Spleen (tissue), 11 donors: ENCODE results near the gene APRT. TPM values are rescaled to one million over a fixed set of nuclear protein-coding genes. Genes with fewer than 3 reads are reported as not detected.

Experiments
- DNase-seq: peaks from one replicate; pipeline ENCODE4 v3.0.0-alpha.2; 2020
- H3K27ac ChIP-seq, 8 donors: fragments of 200-600 bp; sonication (generic) in 7 of 8; 1 replicate in 4 of 8; 2 replicates in 4 of 8; pipeline versions ENCODE4 v1.5.0 to v1.8.0; 2016 to 2021; ENCODE audit warnings: inconsistent platforms in 4 of 8, mild to moderate bottlenecking in 4 of 8, moderate library complexity in 1 of 8
- H3K27me3 ChIP-seq, 7 donors: fragments of 200-600 bp; sonication (generic) in 6 of 7; replicated peaks in 1 of 7; 1 replicate in 4 of 7; 2 replicates in 3 of 7; pipeline versions ENCODE4 v1.5.0 to v1.8.0; 2016 to 2021; ENCODE audit warnings: inconsistent platforms in 3 of 7, mild to moderate bottlenecking in 1 of 7
- H3K36me3 ChIP-seq, 6 donors: fragments of 200-600 bp; sonication (generic) in 5 of 6; 1 replicate in 4 of 6; 2 replicates in 2 of 6; pipeline versions ENCODE4 v1.5.0 to v1.8.0; 2016 to 2021; ENCODE audit warnings: inconsistent platforms in 2 of 6
- H3K4me1 ChIP-seq, 6 donors: fragments of 200-600 bp; sonication (generic) in 5 of 6; 1 replicate in 3 of 6; 2 replicates in 3 of 6; pipeline versions ENCODE4 v1.5.0 to v1.8.0; 2016 to 2021; ENCODE audit warnings: inconsistent platforms in 3 of 6
- H3K4me3 ChIP-seq, 8 donors: fragments of 200-600 bp; sonication (generic) in 7 of 8; 1 replicate in 4 of 8; 2 replicates in 4 of 8; pipeline versions ENCODE4 v1.5.0 to v1.8.0; 2016 to 2021; ENCODE audit warnings: inconsistent platforms in 4 of 8, mild to moderate bottlenecking in 4 of 8, moderate library complexity in 2 of 8
- H3K9me3 ChIP-seq, 8 donors: fragments of 200-600 bp; sonication (generic) in 7 of 8; 1 replicate in 4 of 8; 2 replicates in 4 of 8; pipeline versions ENCODE4 v1.5.0 to v1.8.0; 2016 to 2021; ENCODE audit warnings: inconsistent platforms in 4 of 8
- CTCF ChIP-seq, 11 experiments: fragments of 200-600 bp in 7 of 11; fragments of 450-650 bp in 4 of 11; sonication (generic) in 4 of 11; IDR thresholded peaks in 8 of 11; conservative IDR thresholded peaks in 3 of 11; 1 replicate in 7 of 11; 2 replicates in 4 of 11; pipeline versions ENCODE4 v1.4.0 to v1.8.0; 2016 to 2021; ENCODE audit warnings: antibody characterized with exemption in 11 of 11, inconsistent platforms in 4 of 11, mild to moderate bottlenecking in 1 of 11
- POLR2A ChIP-seq, 3 donors: fragments of 450-650 bp; IDR thresholded peaks; one replicate each; pipeline ENCODE4 v1.5.1; 2017; ENCODE audit warnings: antibody characterized with exemption in 3 of 3, mild to moderate bottlenecking in 1 of 3
- POLR2AphosphoS5 ChIP-seq, 3 donors: sonication (generic); formaldehyde crosslinking; IDR thresholded peaks; one replicate each; pipeline ENCODE4 v1.5.1; 2017; ENCODE audit warnings: antibody characterized with exemption in 3 of 3
- WGBS, 5 donors: extraction: QIAGEN DNeasy Blood & Tissue Kit in 3 of 5; methylation state at CpG; one replicate each; pipeline versions ENCODE4 v1.1.5 to v1.1.7; 2013 to 2018; 5-methylcytosine and 5-hydroxymethylcytosine counted together
- intact Hi-C: fragments of 100-400 bp; cut with DNase I; formaldehyde crosslinking; loops from one replicate; pipeline ENCODE4 v1.15.0; 2023; ENCODE audit warnings: low total_unique reads
- polyA plus RNA-seq, 3 donors: library from polyadenylated mRNA; stranded (reverse); fragments of 200-250 nt; gene quantifications; one replicate each; pipeline ENCODE4 v1.2.1, GENCODE V29; 2013
- total RNA-seq, 7 donors: library from RNA; depleted of rRNA in 3 of 7; stranded (reverse); fragments of >200 nt in 3 of 7; fragmentation: NEBNext Ultra II Directional in 4 of 7; extraction: Animal tissue kit (Norgen Biotek cat#: 25700) in 4 of 7; gene quantifications; one replicate each; pipeline versions ENCODE4 v1.1.0 to v1.2.1, GENCODE V29; 2016 to 2021
- donor health status: healthy with polysubstance abuse.
- donor health status: DM: no; HTN: no; CAD: no; lungs with moderate emphysema.
- donor health status: DM: no; HTN: no; CAD: no.
- donor health status: Bipolar disorder and iron deficiency.
- donor health status: healthy.
- donor health status: DM: no; HTN: no; CAD: no.
- donor health status: DM: yes; HTN: yes; CAD: no.

APRT gene
- total and polyA plus RNA-seq, 10 donors, result 84.1 to 259 (median 102) TPM

- Histone ChIP-seq H3K4me3 (no peak overlapping the region), H3K27me3 (no peaks in the 10 kb centered on the region), H3K9me3 (no peaks in the 10 kb centered on the region), H3K36me3 (peaks cover 0 to 37% (median under 1%) of the 10 kb centered on the region in 6 donors), H3K27ac (no peak overlapping the region), H3K4me1 (peaks cover 14 to 44% (median 26%) of the 10 kb centered on the region in 6 donors)
- no peak for DNase-seq
- TF ChIP-seq CTCF (IDR thresholded peaks at IDR 0.05 in 8 of 11, conservative IDR thresholded peaks at IDR 0.05 in 3 of 11) (no peak), POLR2AphosphoS5 (IDR thresholded peaks at IDR 0.05) (peak in 1 of 3 donors; percentile 4)
- intact Hi-C loops, result no loop called here
- 83 to 97% (median 91%) methylated on average over 8 to 10 of the region's 10 CpGs for WGBS, 5 donors
Measured at GRCh38 chr16:88815227-88815626, 3.5 kb upstream of the APRT start.

- 87 to 91% (median 89%) methylated on average over 11 to 13 of the region's 13 CpGs for WGBS, 5 donors
- DNase-seq, result no peak
Measured at GRCh38 chr16:88814144-88814502, 2.4 kb upstream of the APRT start.

GRCh38 chr16:88813269-88814143 is 1.8 kb upstream of the APRT start:
- Histone ChIP-seq H3K27me3 (no peaks in the 10 kb centered on the region), H3K4me3 (no peak overlapping the region), H3K36me3 (peaks cover 0 to 40% (median 18%) of the 10 kb centered on the region in 6 donors), H3K4me1 (peaks cover 17 to 59% (median 37%) of the 10 kb centered on the region in 6 donors), H3K27ac (peak overlapping the region in 4 of 8 donors; percentile 91 to 96 (median 94)), H3K9me3 (no peaks in the 10 kb centered on the region)
- DNase-seq, result no peak
- TF ChIP-seq POLR2AphosphoS5 (IDR thresholded peaks at IDR 0.05) (peak in 1 of 3 donors; percentile 2), CTCF (IDR thresholded peaks at IDR 0.05 in 8 of 11, conservative IDR thresholded peaks at IDR 0.05 in 3 of 11) (no peak)
- intact Hi-C loops, result loop anchor here (5.0 kb wide), 1 partner anchor 44 kb away; the partner anchor contains the start of genes GALNS and TRAPPC2L
- 68 to 76% (median 74%) methylated on average over 24 to 26 of the region's 26 CpGs for WGBS, 5 donors

More at GRCh38 chr16:88814144-88814502, 2.4 kb upstream of the APRT start:
- Histone ChIP-seq H3K27ac (no peak overlapping the region), H3K36me3 (peaks cover 0 to 40% (median 12%) of the 10 kb centered on the region in 6 donors), H3K9me3 (no peaks in the 10 kb centered on the region), H3K4me3 (no peak overlapping the region), H3K27me3 (no peaks in the 10 kb centered on the region), H3K4me1 (peaks cover 17 to 55% (median 36%) of the 10 kb centered on the region in 6 donors)
- intact Hi-C loops, result loop anchor here (5.0 kb wide), 1 partner anchor 43 kb away; the partner anchor contains the start of genes GALNS and TRAPPC2L
- TF ChIP-seq POLR2A (IDR thresholded peaks at IDR 0.05) (no peak), POLR2AphosphoS5 (IDR thresholded peaks at IDR 0.05) (peak in 2 of 3 donors; percentile 9 to 58), CTCF (IDR thresholded peaks at IDR 0.05 in 8 of 11, conservative IDR thresholded peaks at IDR 0.05 in 3 of 11) (no peak)
